ENCODE measurements around the gene MYO3B. TPM values are rescaled to one million over a fixed set of nuclear protein-coding genes. Genes with fewer than 3 reads are reported as not detected.

Gene MYO3B
- total and polyA plus RNA-seq, 11 donors = 0.09 to 0.19 (median 0.10) TPM; not detected in 8

GRCh38 chr2:170247882-170248393 is 70.0 kb downstream of the MYO3B start:
- no peak overlapping the region for H3K4me3 ChIP-seq
- DNase-seq (no peak), ATAC-seq (no peak)
- peaks cover 0 to 15% (median 3%) of the 10 kb centered on the region in 9 donors for H3K27me3 ChIP-seq
- H3K9me3 ChIP-seq = no peaks in the 10 kb centered on the region
- intact Hi-C loops (cut with DNase I) = no loop called here
- TF ChIP-seq POLR2A (IDR thresholded peaks at IDR 0.05) = no peak
- TF ChIP-seq CTCF (IDR thresholded peaks at IDR 0.05) = no peak
- 35 to 53% (median 39%) methylated on average over 1 of the region's 1 CpG for WGBS, 4 donors
- no peaks in the 10 kb centered on the region for H3K36me3 ChIP-seq
- H3K4me1 ChIP-seq = no peaks in the 10 kb centered on the region
- no peak overlapping the region for H3K27ac ChIP-seq

DNA sequence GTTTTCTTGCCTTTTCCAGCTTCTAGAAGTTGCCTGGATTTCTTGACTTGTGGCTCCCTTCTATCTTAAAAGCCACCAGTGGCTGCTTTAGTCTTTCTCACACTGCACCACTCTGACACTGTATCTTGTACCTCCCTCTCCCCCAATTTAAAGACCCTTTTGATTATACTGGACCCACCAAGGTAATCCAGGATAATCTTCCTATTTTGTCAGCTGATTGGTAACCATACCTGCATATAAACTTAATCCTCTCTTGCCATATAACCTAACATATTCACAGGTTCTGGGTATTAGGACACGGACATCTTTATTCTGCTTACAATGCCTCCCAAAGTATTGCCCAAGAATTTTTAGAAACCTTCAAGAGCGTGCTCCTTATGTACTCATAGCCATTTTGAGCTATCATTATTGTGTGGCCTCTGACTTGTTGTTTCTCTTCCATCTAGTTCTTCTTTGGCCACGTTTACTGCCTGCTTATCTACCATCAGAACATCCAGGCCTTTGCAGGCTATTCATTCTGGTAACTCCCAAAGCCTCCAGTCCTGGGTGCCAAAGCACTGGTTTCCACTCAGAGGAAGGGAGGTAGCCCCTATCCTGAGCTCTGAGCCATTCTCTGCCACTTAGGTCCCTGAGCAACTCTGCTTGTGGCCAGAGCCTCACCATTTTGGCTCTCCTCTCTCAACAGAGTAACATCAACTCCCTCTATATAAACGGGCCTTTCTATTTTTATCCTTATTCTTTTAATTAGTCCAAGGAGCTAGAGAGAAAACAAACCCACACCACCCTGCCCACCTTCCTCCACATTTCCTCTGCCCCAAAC is 70.8 kb downstream of the MYO3B start:
- TF ChIP-seq CTCF (IDR thresholded peaks at IDR 0.05) (no peak), POLR2A (IDR thresholded peaks at IDR 0.05) (no peak)
- H3K36me3 ChIP-seq = no peaks in the 10 kb centered on the region
- no peaks in the 10 kb centered on the region for H3K9me3 ChIP-seq
- WGBS, 4 donors = 52 to 63% (median 56%) methylated on average over 4 of the region's 4 CpGs
- no peak overlapping the region for H3K4me3 ChIP-seq
- ATAC-seq (no peak), DNase-seq (no peak)
- H3K27ac ChIP-seq = no peak overlapping the region
- H3K4me1 ChIP-seq = no peaks in the 10 kb centered on the region
- intact Hi-C loops (cut with DNase I) = no loop called here
- peaks cover 0 to 10% (median 0%) of the 10 kb centered on the region in 9 donors for H3K27me3 ChIP-seq

- Histone ChIP-seq H3K27me3 (peaks cover 0 to 10% (median 0%) of the 10 kb centered on the region in 9 donors), H3K4me1 (no peaks in the 10 kb centered on the region), H3K9me3 (no peaks in the 10 kb centered on the region), H3K4me3 (no peak overlapping the region), H3K27ac (no peak overlapping the region), H3K36me3 (no peaks in the 10 kb centered on the region)
- ATAC-seq (no peak), DNase-seq (no peak)
- 62 to 72% (median 69%) methylated on average over 2 of the region's 2 CpGs for WGBS, 4 donors
- intact Hi-C loops (cut with DNase I) = no loop called here
- no peak for TF ChIP-seq CTCF (IDR thresholded peaks at IDR 0.05)
- no peak for TF ChIP-seq POLR2A (IDR thresholded peaks at IDR 0.05)
Measured at GRCh38 chr2:170249761-170250160, 71.8 kb downstream of the MYO3B start.

- DNase-seq = no peak
- 78 to 85% (median 81%) methylated on average over 6 of the region's 6 CpGs for WGBS, 4 donors
Measured at GRCh38 chr2:170250584-170250983, 72.6 kb downstream of the MYO3B start.

More at GRCh38 chr2:170250584-170250983, 72.6 kb downstream of the MYO3B start:
- TF ChIP-seq POLR2A (IDR thresholded peaks at IDR 0.05) (no peak), CTCF (IDR thresholded peaks at IDR 0.05) (no peak)
- Histone ChIP-seq H3K27me3 (peaks cover 0 to 8% (median 0%) of the 10 kb centered on the region in 9 donors), H3K27ac (no peak overlapping the region), H3K4me1 (no peaks in the 10 kb centered on the region), H3K4me3 (no peak overlapping the region), H3K9me3 (no peaks in the 10 kb centered on the region), H3K36me3 (no peaks in the 10 kb centered on the region)
- no peak for ATAC-seq
- intact Hi-C loops (cut with DNase I) = no loop called here
